Measurements from ENCODE around the gene GOLGA8M.
"Not testable (repeated sequence)": the region's sequence is repeated elsewhere in the genome, so short reads cannot be mapped to it uniquely, and the experiment has no call there.

GRCh38 chr15:28654194-28654593 lies 58.0 kb downstream of the GOLGA8M start:
- TF ChIP-seq, protein P1, sequence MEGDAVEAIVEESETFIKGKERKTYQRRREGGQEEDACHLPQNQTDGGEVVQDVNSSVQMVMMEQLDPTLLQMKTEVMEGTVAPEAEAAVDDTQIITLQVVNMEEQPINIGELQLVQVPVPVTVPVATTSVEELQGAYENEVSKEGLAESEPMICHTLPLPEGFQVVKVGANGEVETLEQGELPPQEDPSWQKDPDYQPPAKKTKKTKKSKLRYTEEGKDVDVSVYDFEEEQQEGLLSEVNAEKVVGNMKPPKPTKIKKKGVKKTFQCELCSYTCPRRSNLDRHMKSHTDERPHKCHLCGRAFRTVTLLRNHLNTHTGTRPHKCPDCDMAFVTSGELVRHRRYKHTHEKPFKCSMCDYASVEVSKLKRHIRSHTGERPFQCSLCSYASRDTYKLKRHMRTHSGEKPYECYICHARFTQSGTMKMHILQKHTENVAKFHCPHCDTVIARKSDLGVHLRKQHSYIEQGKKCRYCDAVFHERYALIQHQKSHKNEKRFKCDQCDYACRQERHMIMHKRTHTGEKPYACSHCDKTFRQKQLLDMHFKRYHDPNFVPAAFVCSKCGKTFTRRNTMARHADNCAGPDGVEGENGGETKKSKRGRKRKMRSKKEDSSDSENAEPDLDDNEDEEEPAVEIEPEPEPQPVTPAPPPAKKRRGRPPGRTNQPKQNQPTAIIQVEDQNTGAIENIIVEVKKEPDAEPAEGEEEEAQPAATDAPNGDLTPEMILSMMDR (conservative IDR thresholded peaks at IDR 0.05; ENCODE audit: low read depth, low read length) = not testable (repeated sequence)
- TF ChIP-seq EZH2 (IDR thresholded peaks at IDR 0.05; ENCODE audit: borderline replicate concordance, low read depth, low read length, poor library complexity, severe bottlenecking) = not testable (repeated sequence)

Data from A673 (cell line).